ENCODE results near the gene PNPO. TPM values are rescaled to one million over a fixed set of nuclear protein-coding genes. Genes with fewer than 3 reads are reported as not detected.

Gene PNPO
- total RNA-seq, 2 experiments from 2014 or later: 30.9 to 36.5 TPM

GRCh38 chr17:47996201-47996600 lies 54.8 kb downstream of the PNPO start:
- DNase-seq: no peak
- no peaks in the 10 kb centered on the region for H3K9me3 Mint-ChIP-seq

GRCh38 chr17:47997586-47997985 lies 56.2 kb downstream of the PNPO start:
- Mint-ChIP-seq H3K9me3 (no peaks in the 10 kb centered on the region), H3K4me1 (peaks cover 5% of the 10 kb centered on the region), H3K27ac (no peak overlapping the region), H3K27me3 (peaks cover 10% of the 10 kb centered on the region), H3K4me3 (no peak overlapping the region), H3K36me3 (ENCODE audit: low read depth) (no peaks in the 10 kb centered on the region)
- no peak for DNase-seq
- POLR2A ChIA-PET: no interaction called here
- CTCF ChIA-PET: interaction anchor here (1.1 to 3.0 kb wide), 2 partner anchors 14 to 27 kb away, joined by 4 to 9 read pairs; partner anchors contain the start of gene CDK5RAP3

More at GRCh38 chr17:47996201-47996600, 54.8 kb downstream of the PNPO start:
- POLR2A ChIA-PET: no interaction called here
- Mint-ChIP-seq H3K36me3 (ENCODE audit: low read depth) (no peaks in the 10 kb centered on the region), H3K4me1 (no peaks in the 10 kb centered on the region), H3K27ac (no peak overlapping the region), H3K27me3 (peaks cover 5% of the 10 kb centered on the region), H3K4me3 (no peak overlapping the region)
- CTCF ChIA-PET: interaction anchor here (1.3 to 1.4 kb wide), 2 partner anchors 16 to 20 kb away, joined by 3 to 4 read pairs; no protein-coding TSS in a partner anchor

- ChIA-PET CTCF (interaction anchor here (3.0 to 3.1 kb wide), 2 partner anchors 14 to 27 kb away, joined by 9 to 11 read pairs; partner anchors contain the start of gene CDK5RAP3), POLR2A (no interaction called here)
- Mint-ChIP-seq H3K27me3 (peaks cover 11% of the 10 kb centered on the region), H3K27ac (no peak overlapping the region), H3K4me1 (peaks cover 10% of the 10 kb centered on the region), H3K4me3 (no peak overlapping the region), H3K9me3 (no peaks in the 10 kb centered on the region), H3K36me3 (ENCODE audit: low read depth) (no peaks in the 10 kb centered on the region)
- DNase-seq: no peak
These were observed 56.7 kb downstream of the PNPO start for GRCh38 chr17:47998044-47998443.

Other genes with a start within 250 kb of the PNPO start
- gene TBKBP1, start 247.4 kb upstream of the PNPO start, total RNA-seq: 1 to 10 TPM; 2.5 to 3.0 TPM
- 10 to 100 TPM; 13.8 to 16.0 TPM for gene TBX21, start 208.3 kb upstream of the PNPO start, total RNA-seq
- 10 to 100 TPM; 40.8 to 43.8 TPM for gene OSBPL7, start 119.8 kb upstream of the PNPO start, total RNA-seq
- gene MRPL10, start 110.0 kb upstream of the PNPO start, total RNA-seq: 10 to 100 TPM; 46.9 to 51.9 TPM
- 1 to 10 TPM in 1 of 2 experiments, under 1 TPM in 1; 0.79 to 1.4 TPM for gene LRRC46, start 109.9 kb upstream of the PNPO start, total RNA-seq
- gene SCRN2, start 100.3 kb upstream of the PNPO start, total RNA-seq: 10 to 100 TPM; 26.8 to 33.2 TPM
- gene SP6, start 90.4 kb upstream of the PNPO start, total RNA-seq: not detected
- 10 to 100 TPM; 27.6 to 33.8 TPM for gene SP2, start 45.3 kb upstream of the PNPO start, total RNA-seq
- gene PRR15L, start 16.3 kb downstream of the PNPO start, total RNA-seq: not detected
- 100 to 1,000 TPM; 212 to 213 TPM for gene CDK5RAP3, start 29.5 kb downstream of the PNPO start, total RNA-seq
- 1 to 10 TPM; 3.4 to 4.0 TPM for gene COPZ2, start 96.2 kb downstream of the PNPO start, total RNA-seq
- gene NFE2L1, start 106.8 kb downstream of the PNPO start, total RNA-seq: 10 to 100 TPM; 53.2 to 65.9 TPM
- 10 to 100 TPM; 63.6 to 64.8 TPM for gene CBX1, start 159.9 kb downstream of the PNPO start, total RNA-seq
- gene SNX11, start 166.2 kb downstream of the PNPO start, total RNA-seq: 10 to 100 TPM; 21.2 to 22.4 TPM